Measurements from ENCODE around the gene ITGA3.

Gene ITGA3

GRCh38 chr17:50132104-50132794, 76.3 kb downstream of the ITGA3 start:
- DNase-seq = no peak

- no peak for DNase-seq
Observed at GRCh38 chr17:50133028-50133768, 77.3 kb downstream of the ITGA3 start.

GRCh38 chr17:50133769-50134099, 77.8 kb downstream of the ITGA3 start:
- no peak for DNase-seq

- no peak for DNase-seq
Observed at GRCh38 chr17:50134206-50135110, 78.5 kb downstream of the ITGA3 start.

- DNase-seq = no peak
Observed at GRCh38 chr17:50135316-50136095, 79.6 kb downstream of the ITGA3 start.

GRCh38 chr17:50136096-50136687, 80.3 kb downstream of the ITGA3 start:
- no peak for DNase-seq

GRCh38 chr17:50137042-50137441, 81.1 kb downstream of the ITGA3 start:
- no peak for DNase-seq

- DNase-seq = no peak
Observed at GRCh38 chr17:50139185-50139783, 83.4 kb downstream of the ITGA3 start.
